SU-DHL-6 (cell line): ENCODE results near the gene GNG4.

Source experiments
- CTCF ChIP-seq: fragments of 200-600 bp; sonication (generic); IDR thresholded peaks from one replicate; pipeline ENCODE4 v1.5.1; 2017; ENCODE audit warnings: antibody characterized with exemption, mild to moderate bottlenecking, low read length, moderate library complexity; ENCODE audit not compliant: insufficient read depth, poor library complexity, severe bottlenecking
- EZH2phosphoT487 ChIP-seq: fragments of 200-600 bp; sonication (generic), shearing (Covaris generic); conservative IDR thresholded peaks from 2 replicates; pipeline ENCODE4 v1.6.1; 2018; ENCODE audit warnings: mild to moderate bottlenecking, antibody characterized with exemption, low read length, moderate library complexity, mixed read lengths

- TF ChIP-seq CTCF (no peak), EZH2phosphoT487 (no peak)
Measured at GRCh38 chr1:235584973-235585372, 64.6 kb downstream of the GNG4 start.
